Naive thymus-derived CD4-positive, alpha-beta T cell (primary cell): ENCODE results near the gene IMP3. TPM values are rescaled to one million over a fixed set of nuclear protein-coding genes. Genes with fewer than 3 reads are reported as not detected.

Source experiments
- ATAC-seq: fragments of 150-1000 bp; cut with Tn5 transposase; 2 replicates; pipeline ENCODE4 v1.10.0; 2021; ENCODE audit warnings: mild to moderate bottlenecking, moderate library complexity
- CTCF ChIA-PET: fragments of 350-600 bp; sonication (Branson Sonifier 250); formaldehyde crosslinking; loops from one replicate; lab custom pipeline; 2021; ENCODE audit warnings: antibody characterized with exemption; lab: Charles Lee
- POLR2A ChIA-PET: fragments of 350-600 bp; sonication (Branson Sonifier 250); formaldehyde crosslinking; loops from one replicate; lab custom pipeline; 2021; ENCODE audit warnings: antibody characterized with exemption, inconsistent platforms; lab: Charles Lee
- DNase-seq, 9 donors: peaks; one replicate each; pipeline versions ENCODE4 v3.0.0 to v3.0.0-alpha.2; 2020 to 2022; ENCODE audit warnings: mixed read lengths in 1 of 9
- H3K27ac ChIP-seq: one replicate; pipeline ENCODE4 v1.7.0; 2013; ENCODE audit warnings: mild to moderate bottlenecking, low read depth, low read length, moderate library complexity
- H3K27me3 ChIP-seq, 2 donors: one replicate each; pipeline ENCODE4 v1.7.0; 2013; ENCODE audit warnings: low read length in 2 of 2, mild to moderate bottlenecking in 2 of 2, moderate library complexity in 2 of 2; ENCODE audit not compliant: control insufficient read depth in 2 of 2, insufficient read depth in 2 of 2
- H3K36me3 ChIP-seq, 3 experiments: 1 replicate in 2 of 3; 2 replicates in 1 of 3; pipeline ENCODE4 v1.7.0; 2013; ENCODE audit warnings: low read length in 3 of 3, mild to moderate bottlenecking in 3 of 3, moderate library complexity in 1 of 3; ENCODE audit not compliant: insufficient read depth in 3 of 3, control insufficient read depth in 2 of 3
- H3K4me1 ChIP-seq, 2 donors: one replicate each; pipeline ENCODE4 v1.7.0; 2013; ENCODE audit warnings: low read length in 2 of 2, mild to moderate bottlenecking in 2 of 2, moderate library complexity in 1 of 2; ENCODE audit not compliant: control insufficient read depth in 2 of 2, insufficient read depth in 2 of 2
- H3K4me3 ChIP-seq: 2 replicates; pipeline ENCODE4 v1.7.0; 2013; ENCODE audit warnings: mild to moderate bottlenecking, low read length
- H3K9me3 ChIP-seq, 3 experiments: 1 replicate in 2 of 3; 2 replicates in 1 of 3; pipeline ENCODE4 v1.7.0; 2013; ENCODE audit warnings: low read length in 3 of 3; ENCODE audit not compliant: control insufficient read depth in 2 of 3
- H3K27ac Mint-ChIP-seq, 9 donors: one replicate each; pipeline ENCODE4 v1.8.0; 2020 to 2022; ENCODE audit warnings: mixed read lengths in 9 of 9, mild to moderate bottlenecking in 8 of 9, moderate library complexity in 5 of 9, inconsistent platforms in 2 of 9
- H3K27me3 Mint-ChIP-seq, 5 donors: one replicate each; pipeline ENCODE4 v1.8.0; 2021 to 2022; ENCODE audit warnings: mixed read lengths in 5 of 5, mild to moderate bottlenecking in 1 of 5
- H3K36me3 Mint-ChIP-seq, 5 donors: one replicate each; pipeline ENCODE4 v1.8.0; 2020 to 2022; ENCODE audit warnings: mixed read lengths in 5 of 5, mild to moderate bottlenecking in 3 of 5, inconsistent platforms in 1 of 5
- H3K4me1 Mint-ChIP-seq, 7 donors: one replicate each; pipeline ENCODE4 v1.8.0; 2020 to 2022; ENCODE audit warnings: mixed read lengths in 7 of 7, mild to moderate bottlenecking in 3 of 7, inconsistent platforms in 1 of 7
- H3K4me3 Mint-ChIP-seq, 10 donors: one replicate each; pipeline ENCODE4 v1.8.0; 2020 to 2022; ENCODE audit warnings: mild to moderate bottlenecking in 10 of 10, mixed read lengths in 10 of 10, moderate library complexity in 6 of 10, inconsistent platforms in 2 of 10
- H3K9me3 Mint-ChIP-seq, 11 donors: one replicate each; pipeline ENCODE4 v1.8.0; 2020 to 2022; ENCODE audit warnings: mixed read lengths in 11 of 11, mild to moderate bottlenecking in 4 of 11, inconsistent platforms in 1 of 11, moderate library complexity in 1 of 11
- intact Hi-C, 2 donors: fragments of 100-400 bp; cut with micrococcal nuclease; formaldehyde crosslinking; loops; one replicate each; pipeline ENCODE4 v1.15.1; 2023
- polyA plus RNA-seq, 2 donors: library from polyadenylated mRNA; unstranded; fragments of 300-500 nt; fragmentation: Illumina TruSeq; gene quantifications; one replicate each; pipeline ENCODE4 v1.2.3, GENCODE V29; 2021
- total RNA-seq, 6 experiments: library from RNA in 5 of 6; stranded (reverse) in 5 of 6; gene quantifications; 1 replicate in 5 of 6; 2 replicates in 1 of 6; pipeline ENCODE4 v1.2.3 and lab custom pipeline; 2021 to 2026

Gene IMP3
- total and polyA plus RNA-seq, 7 experiments from 2014 or later: 32.3 to 325 (median 97.6) TPM

DNA sequence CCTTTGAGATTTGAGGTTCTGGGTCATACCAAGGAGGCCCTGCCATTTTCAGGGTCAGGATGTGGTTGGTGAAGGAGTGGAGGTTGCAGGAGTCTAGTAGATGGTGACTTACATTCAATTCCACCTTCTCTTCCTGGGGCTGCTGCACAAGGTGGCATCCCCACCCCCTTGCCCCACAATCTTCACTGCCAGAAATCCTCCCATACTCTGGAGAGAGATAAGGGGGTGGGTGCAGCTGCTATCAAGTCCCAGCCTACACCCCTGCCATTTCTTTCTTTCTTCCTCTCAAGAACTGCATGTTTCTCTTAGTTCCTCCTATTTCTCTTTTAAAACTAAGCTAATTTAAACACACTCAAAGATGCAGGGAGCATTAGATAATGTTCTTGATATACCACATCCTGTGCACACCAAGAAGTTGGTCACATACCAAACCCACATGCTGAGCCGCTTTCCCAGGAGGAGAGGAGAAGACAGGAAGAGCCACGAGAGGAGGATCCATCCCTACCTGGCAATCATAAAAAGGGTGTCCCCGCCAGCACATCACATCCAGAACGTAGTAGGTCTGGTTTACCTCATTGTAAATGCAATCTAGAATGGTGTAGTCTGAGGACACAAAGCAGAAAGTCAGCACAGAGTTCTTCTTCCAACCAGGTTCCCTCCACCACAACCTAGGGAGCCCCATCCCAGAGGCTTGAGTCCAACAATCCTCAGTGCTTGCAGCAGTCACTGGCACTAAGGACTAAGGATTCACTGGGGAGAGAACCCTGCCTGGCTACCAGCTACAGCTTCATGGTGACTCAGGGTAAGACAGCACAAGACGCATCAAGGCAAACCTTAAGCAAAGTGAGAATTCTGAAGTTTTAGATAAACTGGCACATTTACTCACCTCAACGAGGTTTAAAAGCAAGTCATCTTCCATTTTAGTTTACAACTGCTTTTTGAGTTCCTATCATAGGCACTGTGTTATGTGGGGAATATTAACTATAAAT, 33.0 kb downstream of the IMP3 start:
- CTCF ChIA-PET: interaction anchor here (0.6 to 1.7 kb wide), 5 partner anchors 9 to 98 kb away, joined by 3 to 6 read pairs (median 3); partner anchors contain the start of gene SNUPN
- H3K4me1 Mint-ChIP-seq: peaks cover 40 to 52% (median 43%) of the 10 kb centered on the region in 7 donors
- DNase-seq (peak in 7 of 9 donors; percentile 18 to 55 (median 50)), ATAC-seq (peak; percentile 76)
- Histone ChIP-seq H3K4me1 (peaks cover 41 to 42% of the 10 kb centered on the region in 2 donors), H3K9me3 (no peaks in the 10 kb centered on the region), H3K27me3 (no peaks in the 10 kb centered on the region), H3K27ac (peak overlapping the region; percentile 59), H3K4me3 (peak overlapping the region; percentile 17), H3K36me3 (peaks cover 5 to 37% (median 6%) of the 10 kb centered on the region in 3 experiments)
- POLR2A ChIA-PET: interaction anchor here (0.9 to 5.5 kb wide), 11 partner anchors 9 to 238 kb away, joined by 3 to 46 read pairs (median 9); partner anchors contain the start of genes IMP3, MAN2C1, PTPN9 and SIN3A
- peak overlapping the region; percentile 48 to 92 (median 84) for H3K27ac Mint-ChIP-seq
- peak overlapping the region; percentile 65 to 82 (median 73) for H3K4me3 Mint-ChIP-seq
- intact Hi-C loops: loop anchor here (1.0 to 2.0 kb wide), 5 partner anchors 14 to 34 kb away; partner anchors contain the start of genes IMP3 (in 2 of the 2), PTPN9 (in 1 of the 2) and SNUPN (in 1 of the 2)
- H3K9me3 Mint-ChIP-seq: no peaks in the 10 kb centered on the region
- peaks cover 6 to 48% (median 35%) of the 10 kb centered on the region in 5 donors for H3K36me3 Mint-ChIP-seq
- no peaks in the 10 kb centered on the region for H3K27me3 Mint-ChIP-seq

DNA sequence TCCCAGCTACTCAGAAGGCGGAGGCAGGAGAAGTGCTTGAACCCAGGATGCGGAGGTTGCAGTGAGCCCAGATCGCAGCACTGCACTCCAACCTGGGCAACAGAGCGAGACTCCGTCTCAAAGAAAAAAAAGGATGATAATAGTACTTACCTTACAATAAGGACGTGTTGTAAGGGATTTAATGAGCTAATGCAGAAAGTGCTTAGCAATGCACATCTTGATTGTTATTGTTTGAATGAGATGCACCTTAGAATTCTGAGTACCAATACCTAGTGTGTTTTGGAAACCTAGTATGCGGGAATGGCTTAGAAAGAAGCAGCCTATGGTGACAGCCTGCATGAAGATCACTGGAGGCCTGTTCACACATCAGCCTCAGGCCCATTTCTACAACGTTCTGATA, 34.0 kb downstream of the IMP3 start:
- Histone ChIP-seq H3K36me3 (peaks cover 5 to 36% (median 6%) of the 10 kb centered on the region in 3 experiments), H3K4me1 (peaks cover 41 to 42% of the 10 kb centered on the region in 2 donors), H3K4me3 (peak overlapping the region; percentile 17), H3K27ac (peak overlapping the region; percentile 59), H3K9me3 (no peaks in the 10 kb centered on the region), H3K27me3 (no peaks in the 10 kb centered on the region)
- peak overlapping the region; percentile 48 to 92 (median 84) for H3K27ac Mint-ChIP-seq
- no peak for DNase-seq
- H3K36me3 Mint-ChIP-seq: peaks cover 5 to 50% (median 37%) of the 10 kb centered on the region in 5 donors
- no peaks in the 10 kb centered on the region for H3K9me3 Mint-ChIP-seq
- H3K4me3 Mint-ChIP-seq: peak overlapping the region; percentile 49 to 82 (median 73)
- ATAC-seq: no peak
- H3K4me1 Mint-ChIP-seq: peaks cover 38 to 56% (median 45%) of the 10 kb centered on the region in 7 donors
- intact Hi-C loops: loop anchor here in 1 of 2 donors (2.0 kb wide), 2 partner anchors 15 to 35 kb away; partner anchors contain the start of gene IMP3
- ChIA-PET POLR2A (interaction anchor here (0.9 to 5.5 kb wide), 9 partner anchors 8 to 237 kb away, joined by 3 to 46 read pairs (median 9); partner anchors contain the start of genes IMP3, MAN2C1, PTPN9 and SIN3A), CTCF (interaction anchor here (1.1 to 1.3 kb wide), 2 partner anchors 10 to 20 kb away, joined by 3 read pairs; partner anchors contain the start of gene SNUPN)
- no peaks in the 10 kb centered on the region for H3K27me3 Mint-ChIP-seq

GRCh38 chr15:75599401-75599800, 40.6 kb downstream of the IMP3 start:
- ChIA-PET POLR2A (interaction anchor here (1.2 to 2.4 kb wide), 2 partner anchors 8 to 27 kb away, joined by 4 to 6 read pairs; no protein-coding TSS in a partner anchor), CTCF (interaction anchor here (3.9 kb wide), 1 partner anchor 42 kb away, joined by 26 read pairs; the partner anchor contains the start of gene IMP3)
- ATAC-seq (no peak), DNase-seq (no peak)
- H3K27ac ChIP-seq: no peak overlapping the region
- no peak overlapping the region for H3K4me3 ChIP-seq
- no peaks in the 10 kb centered on the region for H3K9me3 ChIP-seq
- Mint-ChIP-seq H3K36me3 (peaks cover 6 to 55% (median 39%) of the 10 kb centered on the region in 5 donors), H3K4me1 (peaks cover 16 to 40% (median 25%) of the 10 kb centered on the region in 7 donors), H3K27me3 (no peaks in the 10 kb centered on the region), H3K27ac (peak overlapping the region in 1 of 9 donors; percentile 92), H3K4me3 (no peak overlapping the region), H3K9me3 (no peaks in the 10 kb centered on the region)
- H3K4me1 ChIP-seq: peaks cover 11 to 13% of the 10 kb centered on the region in 2 donors
- peaks cover 0 to 69% (median 0%) of the 10 kb centered on the region in 3 experiments for H3K36me3 ChIP-seq
- intact Hi-C loops: no loop called here
- no peaks in the 10 kb centered on the region for H3K27me3 ChIP-seq

DNA sequence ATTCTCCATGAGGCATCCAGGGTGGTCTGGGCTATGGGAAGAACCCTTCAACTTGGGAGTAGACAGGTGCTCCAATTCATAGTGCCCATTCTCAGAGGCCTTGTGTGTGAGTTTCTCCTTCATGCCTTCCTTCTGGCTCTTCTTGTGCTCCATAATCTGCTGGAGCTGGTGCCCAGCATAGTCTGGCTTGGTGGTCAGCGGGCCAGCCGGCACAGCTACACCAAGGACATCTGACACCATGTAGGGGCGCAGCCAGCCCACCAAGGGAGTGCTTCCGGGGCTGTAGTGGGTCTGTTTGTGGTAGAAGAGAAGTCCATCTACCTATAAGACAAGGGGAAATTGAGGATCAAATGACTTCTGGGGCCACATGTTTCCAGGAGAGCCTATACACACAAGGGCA, 41.7 kb downstream of the IMP3 start:
- H3K27me3 Mint-ChIP-seq: no peaks in the 10 kb centered on the region
- peaks cover 16 to 40% (median 25%) of the 10 kb centered on the region in 7 donors for H3K4me1 Mint-ChIP-seq
- peak overlapping the region in 2 of 9 donors; percentile 62 to 92 for H3K27ac Mint-ChIP-seq
- H3K9me3 Mint-ChIP-seq: no peaks in the 10 kb centered on the region
- ATAC-seq (no peak), DNase-seq (no peak)
- Histone ChIP-seq H3K4me3 (no peak overlapping the region), H3K4me1 (peaks cover 11 to 13% of the 10 kb centered on the region in 2 donors), H3K9me3 (no peaks in the 10 kb centered on the region), H3K27ac (no peak overlapping the region), H3K27me3 (no peaks in the 10 kb centered on the region), H3K36me3 (peaks cover 0 to 72% (median 0%) of the 10 kb centered on the region in 3 experiments)
- peak overlapping the region in 1 of 10 donors; percentile 86 for H3K4me3 Mint-ChIP-seq
- CTCF ChIA-PET: interaction anchor here (1.0 to 3.9 kb wide), 3 partner anchors 9 to 49 kb away, joined by 3 to 26 read pairs (median 6); partner anchors contain the start of gene IMP3
- POLR2A ChIA-PET: interaction anchor here (1.0 to 2.4 kb wide), 3 partner anchors 9 to 43 kb away, joined by 3 to 6 read pairs (median 3); no protein-coding TSS in a partner anchor
- H3K36me3 Mint-ChIP-seq: peaks cover 6 to 57% (median 34%) of the 10 kb centered on the region in 5 donors
- intact Hi-C loops: no loop called here

- Mint-ChIP-seq H3K36me3 (peaks cover 6 to 57% (median 34%) of the 10 kb centered on the region in 5 donors), H3K9me3 (no peaks in the 10 kb centered on the region), H3K27ac (peak overlapping the region in 7 of 9 donors; percentile 2 to 92 (median 54)), H3K4me3 (peak overlapping the region in 3 of 10 donors; percentile 6 to 86 (median 14)), H3K4me1 (peaks cover 16 to 40% (median 25%) of the 10 kb centered on the region in 7 donors), H3K27me3 (no peaks in the 10 kb centered on the region)
- peak in 7 of 9 donors; percentile 7 to 39 (median 26) for DNase-seq
- H3K27ac ChIP-seq: peak overlapping the region; percentile 24
- intact Hi-C loops: loop anchor here (1.0 kb wide), 2 partner anchors 27 to 43 kb away; partner anchors contain the start of gene SNUPN (in 1 of the 2)
- ChIA-PET POLR2A (interaction anchor here (1.0 to 2.4 kb wide), 5 partner anchors 9 to 43 kb away, joined by 3 to 6 read pairs (median 3); partner anchors contain the start of gene SNUPN), CTCF (interaction anchor here (0.6 to 3.9 kb wide), 5 partner anchors 9 to 49 kb away, joined by 3 to 26 read pairs (median 3); partner anchors contain the start of gene IMP3)
- peaks cover 11 to 13% of the 10 kb centered on the region in 2 donors for H3K4me1 ChIP-seq
- no peak for ATAC-seq
- no peaks in the 10 kb centered on the region for H3K9me3 ChIP-seq
- H3K36me3 ChIP-seq: peaks cover 0 to 72% (median 0%) of the 10 kb centered on the region in 3 experiments
- H3K4me3 ChIP-seq: no peak overlapping the region
- H3K27me3 ChIP-seq: no peaks in the 10 kb centered on the region
Observed at GRCh38 chr15:75597667-75598341, 42.2 kb downstream of the IMP3 start.
